SK-MEL-5 (cell line): Measurements from ENCODE around the gene SULT2B1. TPM values are rescaled to one million over a fixed set of nuclear protein-coding genes. Genes with fewer than 3 reads are reported as not detected.
A peak's percentile ranks its signal among the peaks of the same experiment; 100 is the strongest.

ENCODE experiments used
- DNase-seq: peaks from one replicate; pipeline ENCODE4 v3.0.0-alpha.2; 2016; ENCODE audit warnings: low read depth, low spot score
- in situ Hi-C: cut with HindIII; loops from 2 replicates; pipeline ENCODE4 v1.10.0; 2016; ENCODE audit warnings: low sequenced_read_pairs, high pct_unique_total_duplicates, low pct_unique_long_range_greater_than_20kb
- total RNA-seq: library from RNA; depleted of rRNA; stranded (reverse); fragments of >200 nt; shearing (Covaris generic); gene quantifications from 2 replicates; pipeline ENCODE4 v1.2.3, GENCODE V29; 2014

The SULT2B1 gene
- total RNA-seq, 1 experiment from 2014 or later: 0.34 TPM

- DNase-seq: no peak
- in situ Hi-C loops: no loop called here
Measured at GRCh38 chr19:48582168-48582567, 30.2 kb downstream of the SULT2B1 start.

DNA sequence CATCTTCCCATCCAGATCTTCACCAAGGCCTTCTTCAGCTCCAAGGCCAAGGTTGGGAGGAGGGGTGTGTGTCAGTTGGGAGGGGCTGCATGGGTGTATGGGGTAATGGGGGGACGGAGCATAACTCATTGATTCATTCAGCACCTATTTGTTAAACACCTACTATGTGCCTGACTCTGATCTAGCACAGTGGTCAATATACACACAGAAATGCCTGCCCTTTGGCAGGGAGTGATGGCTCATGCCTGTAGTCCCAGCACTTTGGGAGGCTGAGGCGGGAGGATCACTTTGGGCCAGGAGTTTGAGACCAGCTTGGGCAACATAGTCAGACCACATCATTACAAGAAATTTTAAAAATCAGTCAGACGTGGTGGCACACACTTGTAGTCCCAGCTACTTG, 35.4 kb downstream of the SULT2B1 start:
- in situ Hi-C loops: no loop called here

DNA sequence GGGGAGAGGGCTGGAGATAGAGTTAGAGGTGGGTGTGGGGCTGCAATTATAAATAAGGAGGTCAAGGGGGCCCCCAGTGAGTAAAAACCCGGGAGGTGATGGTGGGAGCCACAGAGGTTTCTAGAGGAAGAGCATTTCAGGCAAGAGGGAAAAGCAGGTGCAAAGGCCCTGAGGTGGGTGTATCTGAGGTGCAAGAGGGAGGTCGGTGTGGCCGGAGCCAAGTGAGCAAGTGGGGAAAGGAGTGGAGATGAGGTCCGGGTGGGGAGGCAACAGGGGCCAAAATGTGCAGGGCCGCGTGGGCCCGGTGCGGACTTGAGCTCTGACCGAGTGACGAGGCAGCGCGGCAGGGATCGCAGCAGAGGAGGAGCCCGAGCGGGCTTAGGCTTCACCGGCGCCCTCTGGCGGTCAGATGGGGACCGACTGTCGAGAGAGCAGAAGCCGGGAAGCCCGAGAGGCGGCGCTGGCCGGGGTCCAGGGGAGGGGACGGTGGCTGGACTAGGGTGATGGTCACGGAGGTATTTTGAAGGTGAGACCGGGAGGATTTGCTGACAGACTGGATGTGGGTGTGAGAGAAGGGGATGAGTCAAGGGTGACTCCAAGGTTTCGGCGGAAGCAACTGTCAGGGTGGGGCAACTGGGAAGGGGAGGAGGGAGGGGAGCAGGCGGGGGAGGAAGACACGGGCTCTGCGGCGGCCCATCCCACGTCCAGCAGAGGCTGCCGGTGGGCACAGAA, 36.9 kb downstream of the SULT2B1 start:
- in situ Hi-C loops: no loop called here
- DNase-seq: peak; percentile 86

More for the DNA sequence above, 35.4 kb downstream of the SULT2B1 start:
- no peak for DNase-seq

- no peak for DNase-seq
- in situ Hi-C loops: no loop called here
Measured at GRCh38 chr19:48591021-48591420, 39.0 kb downstream of the SULT2B1 start.

GRCh38 chr19:48595171-48595570, 43.2 kb downstream of the SULT2B1 start:
- DNase-seq: no peak
- in situ Hi-C loops: no loop called here

DNA sequence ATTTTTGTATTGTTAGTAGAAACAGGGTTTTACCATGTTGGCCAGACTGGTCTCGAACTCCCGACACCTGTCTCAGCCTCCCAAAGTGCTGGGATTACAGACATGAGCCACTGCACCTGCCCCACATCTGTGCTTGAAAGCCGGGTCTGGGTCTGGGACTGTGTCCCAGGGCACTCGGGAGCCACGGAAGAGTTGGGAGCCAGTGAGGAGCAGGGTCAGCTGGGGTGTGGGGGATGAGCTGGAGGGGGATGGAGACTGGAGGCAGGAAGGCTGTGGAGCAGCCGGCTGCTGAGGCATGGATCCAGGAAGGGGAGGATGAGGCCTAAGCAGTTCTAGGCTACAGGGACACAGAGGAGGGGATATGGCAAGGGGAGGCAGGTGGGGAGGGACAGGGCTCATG, 43.9 kb downstream of the SULT2B1 start:
- no peak for DNase-seq
- in situ Hi-C loops: no loop called here

- no peak for DNase-seq
- in situ Hi-C loops: no loop called here
Measured at GRCh38 chr19:48596237-48596636, 44.3 kb downstream of the SULT2B1 start.

DNA sequence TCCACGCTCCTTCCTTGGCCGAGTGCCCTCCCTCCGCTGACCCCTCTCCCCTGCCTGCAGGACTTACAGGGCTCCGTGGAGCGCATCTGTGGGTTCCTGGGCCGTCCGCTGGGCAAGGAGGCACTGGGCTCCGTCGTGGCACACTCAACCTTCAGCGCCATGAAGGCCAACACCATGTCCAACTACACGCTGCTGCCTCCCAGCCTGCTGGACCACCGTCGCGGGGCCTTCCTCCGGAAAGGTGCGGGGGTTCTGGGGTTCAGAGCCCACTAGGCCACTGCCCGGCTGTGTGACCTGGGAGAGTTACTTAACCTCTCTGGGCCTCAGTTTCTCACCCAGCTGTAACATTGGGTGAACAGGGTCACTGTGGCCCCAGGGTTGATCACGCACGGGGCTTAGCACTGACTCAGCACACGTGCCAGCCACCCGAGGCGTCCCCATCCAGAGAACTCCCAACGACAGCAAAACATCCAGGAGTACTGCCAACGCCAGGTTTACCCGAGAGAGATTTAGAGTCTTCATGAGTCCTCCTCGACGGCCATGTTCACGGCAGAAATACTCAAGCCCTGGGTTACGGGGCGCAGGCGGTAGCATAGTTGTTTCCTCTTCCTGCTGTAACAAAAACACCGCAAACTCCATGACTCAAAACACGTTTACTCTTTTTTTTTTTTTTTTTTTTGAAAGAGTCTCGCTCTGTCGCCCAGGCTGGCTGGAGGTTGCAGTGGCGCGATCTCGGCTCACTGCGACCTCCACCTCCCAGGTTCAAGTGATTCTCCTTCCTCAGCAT, 44.9 kb downstream of the SULT2B1 start:
- in situ Hi-C loops: no loop called here
- no peak for DNase-seq

DNA sequence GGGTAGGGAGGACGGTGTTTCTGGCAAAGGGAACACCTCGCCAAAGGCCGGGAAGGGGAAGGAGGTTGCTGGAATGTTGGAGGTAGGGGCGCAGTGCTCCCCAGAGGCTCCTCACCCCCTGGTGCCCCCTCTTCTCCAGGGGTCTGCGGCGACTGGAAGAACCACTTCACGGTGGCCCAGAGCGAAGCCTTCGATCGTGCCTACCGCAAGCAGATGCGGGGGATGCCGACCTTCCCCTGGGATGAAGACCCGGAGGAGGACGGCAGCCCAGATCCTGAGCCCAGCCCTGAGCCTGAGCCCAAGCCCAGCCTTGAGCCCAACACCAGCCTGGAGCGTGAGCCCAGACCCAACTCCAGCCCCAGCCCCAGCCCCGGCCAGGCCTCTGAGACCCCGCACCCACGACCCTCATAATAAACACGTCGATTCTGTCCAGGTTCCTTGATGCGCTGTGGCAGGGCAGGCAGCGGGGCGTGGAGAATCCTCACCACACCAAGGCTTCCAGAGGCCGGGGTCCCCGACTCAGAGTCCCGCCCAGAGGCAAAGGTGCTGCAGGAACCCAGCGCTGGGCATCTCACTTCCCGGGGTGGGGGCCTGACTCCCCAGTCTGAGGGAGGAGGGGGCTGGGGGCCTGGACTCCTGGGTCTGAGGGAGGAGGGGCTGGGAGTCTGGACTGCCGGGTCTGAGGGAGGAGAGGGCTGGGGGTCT, 47.2 kb downstream of the SULT2B1 start:
- no peak for DNase-seq
- in situ Hi-C loops: no loop called here

- DNase-seq: no peak
- in situ Hi-C loops: no loop called here
Measured at GRCh38 chr19:48600679-48601417, 48.9 kb downstream of the SULT2B1 start.

- in situ Hi-C loops: no loop called here
- no peak for DNase-seq
Measured at GRCh38 chr19:48603001-48603400, 51.0 kb downstream of the SULT2B1 start.

DNA sequence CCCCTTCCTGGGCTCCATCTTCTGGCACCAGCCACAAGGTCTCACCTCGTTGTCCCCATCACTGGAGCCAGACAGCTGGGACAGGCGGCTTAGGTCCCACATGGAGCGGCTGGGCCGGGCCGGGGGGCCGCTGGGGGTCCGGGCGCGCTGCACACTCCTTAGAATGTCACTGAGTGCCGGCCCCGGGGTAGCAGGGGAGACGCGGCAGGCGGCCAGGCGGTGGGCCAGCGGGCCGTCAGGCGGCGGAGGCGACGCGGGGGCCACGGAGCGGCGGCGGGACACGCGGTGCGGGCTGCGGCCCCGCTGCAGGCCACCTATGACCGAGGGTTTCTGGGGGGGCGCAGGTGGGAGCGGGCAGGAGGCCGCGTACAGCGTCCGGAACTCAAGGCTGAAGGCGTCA, 51.5 kb downstream of the SULT2B1 start:
- in situ Hi-C loops: no loop called here
- no peak for DNase-seq

DNA sequence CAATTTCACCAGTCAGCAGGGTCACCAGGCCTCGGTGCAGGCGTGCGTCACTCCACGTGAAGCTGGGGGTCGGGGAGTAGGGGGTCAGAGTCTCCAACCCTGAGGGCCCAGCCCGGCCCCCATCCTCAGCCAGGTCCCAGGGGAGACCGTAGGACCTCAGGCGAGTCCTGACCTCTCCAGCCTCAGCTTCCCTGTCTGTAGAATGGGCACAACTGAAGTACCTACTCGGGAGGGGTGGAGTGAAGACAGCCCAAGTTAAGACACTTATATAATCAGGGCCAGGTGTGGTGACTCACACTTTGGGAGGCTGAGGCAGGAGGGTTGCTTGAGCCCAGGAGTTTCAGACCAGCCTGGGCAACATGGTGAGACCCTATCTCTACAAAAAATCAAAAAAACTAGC, 51.9 kb downstream of the SULT2B1 start:
- in situ Hi-C loops: no loop called here
- DNase-seq: no peak

DNA sequence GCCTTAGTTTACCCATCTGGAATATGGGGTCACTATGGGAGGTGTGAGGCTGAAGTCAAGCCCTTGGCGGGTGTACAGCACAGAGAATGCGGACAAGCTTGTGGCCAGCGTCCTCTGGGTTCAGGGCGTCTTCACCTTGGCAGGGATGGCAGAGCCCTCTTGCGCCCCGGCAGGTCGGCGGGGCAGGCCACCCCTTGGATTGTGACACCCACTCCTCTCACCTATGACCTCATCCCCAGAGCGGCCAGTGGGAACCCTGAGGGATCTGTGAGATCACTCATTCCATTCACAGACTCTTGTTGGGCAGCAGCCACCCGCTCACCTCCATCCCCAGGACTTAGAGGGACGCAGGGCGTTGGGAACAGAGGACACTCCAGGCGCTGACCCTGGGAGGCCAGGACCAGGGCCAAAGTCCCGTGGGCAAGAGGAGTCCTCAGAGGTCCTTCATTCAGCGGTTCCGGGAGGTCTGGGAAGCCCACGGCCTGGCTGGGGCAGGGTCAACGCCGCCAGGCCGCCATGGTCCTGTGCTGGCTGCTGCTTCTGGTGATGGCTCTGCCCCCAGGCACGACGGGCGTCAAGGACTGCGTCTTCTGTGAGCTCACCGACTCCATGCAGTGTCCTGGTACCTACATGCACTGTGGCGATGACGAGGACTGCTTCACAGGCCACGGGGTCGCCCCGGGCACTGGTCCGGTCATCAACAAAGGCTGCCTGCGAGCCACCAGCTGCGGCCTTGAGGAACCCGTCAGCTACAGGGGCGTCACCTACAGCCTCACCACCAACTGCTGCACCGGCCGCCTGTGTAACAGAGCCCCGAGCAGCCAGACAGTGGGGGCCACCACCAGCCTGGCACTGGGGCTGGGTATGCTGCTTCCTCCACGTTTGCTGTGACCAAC, 54.7 kb downstream of the SULT2B1 start, which contains the start of gene SPACA4:
SPACA4 (plus strand) TSS at position 280 of the 896 bp plus-strand sequence; CDS start at position 517, 237 bp downstream.
- no peak for DNase-seq
- in situ Hi-C loops: no loop called here

DNA sequence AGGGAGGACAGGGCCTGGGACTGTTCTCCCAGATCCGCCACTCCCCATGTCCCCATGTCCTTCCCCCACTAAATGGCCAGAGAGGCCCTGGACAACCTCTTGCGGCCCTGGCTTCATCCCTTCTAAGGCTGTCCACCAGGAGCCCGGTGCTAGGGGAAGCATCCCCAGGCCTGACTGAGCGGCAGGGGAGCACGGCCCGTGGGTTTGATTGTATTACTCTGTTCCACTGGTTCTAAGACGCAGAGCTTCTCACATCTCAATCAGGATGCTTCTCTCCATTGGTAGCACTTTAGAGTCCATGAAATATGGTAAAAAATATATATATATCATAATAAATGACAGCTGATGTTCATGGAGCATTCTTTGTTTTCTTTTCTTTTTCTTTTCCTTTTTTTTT, 55.4 kb downstream of the SULT2B1 start:
- in situ Hi-C loops: no loop called here
- no peak for DNase-seq

DNA sequence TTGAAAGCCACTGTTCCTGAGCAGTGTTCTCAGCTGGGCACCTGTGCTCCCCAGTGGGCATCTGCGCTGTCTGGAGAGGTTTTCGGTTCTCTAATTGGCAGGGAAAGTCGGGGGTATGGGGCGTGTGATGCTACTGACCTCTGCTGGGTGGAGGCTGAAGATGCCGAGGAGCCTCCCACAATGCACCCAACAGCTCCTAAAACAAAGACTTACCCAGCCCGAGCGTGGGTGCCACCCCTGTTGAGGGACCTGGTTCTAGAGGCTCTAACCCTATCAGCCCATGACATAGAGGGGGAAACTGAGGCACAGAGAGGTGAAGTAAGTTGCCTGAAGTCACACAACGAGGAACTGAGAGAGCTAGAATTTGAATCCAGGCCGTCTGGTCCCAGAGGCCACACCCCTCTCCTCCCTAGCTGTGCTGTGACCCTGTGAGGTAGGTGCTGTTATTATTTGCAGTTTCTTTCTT, 56.9 kb downstream of the SULT2B1 start:
- peak; percentile 72 for DNase-seq
- in situ Hi-C loops: no loop called here
